Uterine smooth muscle cell (primary cell): ENCODE data around the gene FBXL17. TPM values are rescaled to one million over a fixed set of nuclear protein-coding genes. Genes with fewer than 3 reads are reported as not detected.

Experiments
- total RNA-seq: library from RNA; depleted of rRNA; stranded (reverse); fragments of >200 nt; gene quantifications from 2 replicates; pipeline ENCODE4 v1.2.3, GENCODE V29; 2014

Gene FBXL17
- 9.0 and 10.9 TPM in 2 replicates for total RNA-seq

GRCh38 chr5:108381954-108382783 is at the start of gene FBXL17:
Gene FBXL17 (minus strand): TSS chr5:108382098.

